CD4-positive, alpha-beta memory T cell (primary cell): Measurements from ENCODE around the gene FANCE. TPM values are rescaled to one million over a fixed set of nuclear protein-coding genes. Genes with fewer than 3 reads are reported as not detected.

Experiments
- CTCF ChIA-PET: fragments of 350-600 bp; sonication (Branson Sonifier 250); formaldehyde crosslinking; loops from one replicate; lab custom pipeline; 2021; ENCODE audit warnings: inconsistent platforms; ENCODE audit not compliant: partially characterized antibody; lab: Charles Lee
- POLR2A ChIA-PET: fragments of 350-600 bp; sonication (Branson Sonifier 250); formaldehyde crosslinking; loops from one replicate; lab custom pipeline; 2021; ENCODE audit not compliant: partially characterized antibody; lab: Charles Lee
- DNase-seq, 5 donors: peaks; one replicate each; pipeline versions ENCODE4 v3.0.0 to v3.0.0-alpha.2; 2020 to 2022; ENCODE audit warnings: mixed read lengths in 1 of 5
- H3K27ac ChIP-seq: one replicate; pipeline ENCODE4 v1.7.0; 2013; ENCODE audit warnings: low read depth, low read length
- H3K27me3 ChIP-seq: 2 replicates; pipeline ENCODE4 v1.7.0; 2013; ENCODE audit warnings: mild to moderate bottlenecking, low read length, moderate library complexity; ENCODE audit not compliant: insufficient read depth
- H3K36me3 ChIP-seq: 2 replicates; pipeline ENCODE4 v1.7.0; 2013; ENCODE audit warnings: mild to moderate bottlenecking, low read length, moderate library complexity; ENCODE audit not compliant: insufficient read depth
- H3K4me1 ChIP-seq: 2 replicates; pipeline ENCODE4 v1.7.0; 2013; ENCODE audit warnings: mild to moderate bottlenecking, low read length, moderate library complexity; ENCODE audit not compliant: insufficient read depth
- H3K4me3 ChIP-seq, 2 donors: one replicate each; pipeline ENCODE4 v1.7.0; 2013; ENCODE audit warnings: low read length in 2 of 2, mild to moderate bottlenecking in 1 of 2
- H3K9me3 ChIP-seq, 2 donors: one replicate each; pipeline ENCODE4 v1.7.0; 2013; ENCODE audit warnings: low read length in 2 of 2, control low read depth in 1 of 2; ENCODE audit not compliant: control insufficient read depth in 1 of 2
- H3K27ac Mint-ChIP-seq, 7 donors: one replicate each; pipeline ENCODE4 v1.8.0; 2020 to 2021; ENCODE audit warnings: mixed read lengths in 7 of 7, mild to moderate bottlenecking in 6 of 7, inconsistent platforms in 3 of 7, moderate library complexity in 3 of 7
- H3K27me3 Mint-ChIP-seq, 2 donors: one replicate each; pipeline ENCODE4 v1.8.0; 2020 to 2021; ENCODE audit warnings: mixed read lengths in 2 of 2
- H3K36me3 Mint-ChIP-seq, 2 donors: one replicate each; pipeline ENCODE4 v1.8.0; 2020 to 2021; ENCODE audit warnings: mixed read lengths in 2 of 2, inconsistent platforms in 1 of 2, mild to moderate bottlenecking in 1 of 2
- H3K4me1 Mint-ChIP-seq, 4 donors: one replicate each; pipeline ENCODE4 v1.8.0; 2020 to 2021; ENCODE audit warnings: mixed read lengths in 4 of 4, mild to moderate bottlenecking in 1 of 4
- H3K4me3 Mint-ChIP-seq, 8 donors: one replicate each; pipeline ENCODE4 v1.8.0; 2020 to 2021; ENCODE audit warnings: mixed read lengths in 8 of 8, mild to moderate bottlenecking in 7 of 8, moderate library complexity in 6 of 8, inconsistent platforms in 3 of 8
- H3K9me3 Mint-ChIP-seq, 8 donors: one replicate each; pipeline ENCODE4 v1.8.0; 2020 to 2021; ENCODE audit warnings: mixed read lengths in 8 of 8, mild to moderate bottlenecking in 5 of 8, inconsistent platforms in 3 of 8, moderate library complexity in 1 of 8
- intact Hi-C: fragments of 100-400 bp; cut with micrococcal nuclease; formaldehyde crosslinking; loops from one replicate; pipeline ENCODE4 v1.15.1; 2023
- polyA plus RNA-seq, 2 donors: library from polyadenylated mRNA; unstranded; fragments of 300-500 nt; fragmentation: Illumina TruSeq; gene quantifications; one replicate each; pipeline ENCODE4 v1.2.3, GENCODE V29; 2021
- total RNA-seq, 2 experiments: library from RNA; stranded (reverse); gene quantifications; one replicate each; pipeline ENCODE4 v1.2.3, GENCODE V29; 2021

FANCE gene
- total and polyA plus RNA-seq, 4 experiments from 2014 or later = 5.4 to 9.0 (median 7.9) TPM

DNA sequence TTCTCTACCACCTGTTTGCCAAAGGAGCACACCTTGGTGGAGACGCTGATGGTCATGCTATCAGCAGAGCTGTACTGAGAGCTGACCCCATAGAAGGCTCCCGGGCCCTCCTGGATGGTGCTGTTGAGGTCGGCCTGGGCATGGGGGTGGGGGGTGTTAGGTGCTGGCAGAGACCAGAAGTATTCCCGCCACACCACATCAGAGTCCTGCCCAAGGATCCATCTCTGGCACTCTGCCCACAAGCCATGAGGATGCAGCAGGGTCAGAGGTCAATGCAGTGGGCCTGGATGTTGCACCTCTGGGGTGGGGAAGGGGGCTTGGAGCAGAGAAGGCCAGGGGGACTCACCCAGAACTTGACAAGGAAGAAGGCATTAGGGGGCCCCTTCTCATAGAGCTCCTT lies 23.4 kb downstream of the FANCE start:
- POLR2A ChIA-PET = no interaction called here
- no peak overlapping the region for H3K27ac ChIP-seq
- no peaks in the 10 kb centered on the region for H3K9me3 ChIP-seq
- H3K9me3 Mint-ChIP-seq = no peaks in the 10 kb centered on the region
- CTCF ChIA-PET = no interaction called here
- no peak overlapping the region for H3K4me3 Mint-ChIP-seq
- H3K4me1 Mint-ChIP-seq = peaks cover 12 to 20% (median 15%) of the 10 kb centered on the region in 4 donors
- peaks cover 18% of the 10 kb centered on the region for H3K4me1 ChIP-seq
- intact Hi-C loops = no loop called here
- DNase-seq = peak in 1 of 5 donors; percentile 24
- peaks cover 0 to 1% of the 10 kb centered on the region in 2 donors for H3K27me3 Mint-ChIP-seq
- peaks cover 16 to 20% of the 10 kb centered on the region in 2 donors for H3K36me3 Mint-ChIP-seq
- H3K4me3 ChIP-seq = no peak overlapping the region
- peaks cover 6% of the 10 kb centered on the region for H3K36me3 ChIP-seq
- H3K27ac Mint-ChIP-seq = peak overlapping the region in 2 of 7 donors; percentile 27 to 46
- no peaks in the 10 kb centered on the region for H3K27me3 ChIP-seq

DNA sequence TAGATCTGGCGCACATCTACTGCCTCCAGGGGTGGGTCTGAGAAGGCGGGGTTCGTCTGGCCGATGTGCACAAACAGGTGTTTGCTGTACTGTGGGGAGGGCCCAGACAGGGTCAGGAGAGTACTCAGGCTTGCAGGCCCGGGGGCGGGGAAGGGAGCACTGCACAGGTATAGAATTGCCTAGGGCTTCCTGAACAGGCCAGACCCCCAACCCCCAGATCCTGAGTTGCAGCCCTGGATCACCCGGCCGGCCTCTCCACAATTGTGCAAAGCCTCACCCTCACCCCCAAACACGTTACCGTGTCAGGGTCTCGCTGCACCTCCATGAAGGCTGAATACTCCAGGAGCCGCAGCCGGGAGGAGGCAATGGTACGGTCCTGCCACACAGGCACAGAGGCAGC lies 23.9 kb downstream of the FANCE start:
- Histone ChIP-seq H3K4me3 (no peak overlapping the region), H3K36me3 (peaks cover 2% of the 10 kb centered on the region), H3K9me3 (no peaks in the 10 kb centered on the region), H3K27me3 (no peaks in the 10 kb centered on the region), H3K4me1 (peaks cover 14% of the 10 kb centered on the region), H3K27ac (no peak overlapping the region)
- peak overlapping the region in 2 of 7 donors; percentile 35 to 46 for H3K27ac Mint-ChIP-seq
- H3K4me1 Mint-ChIP-seq = peaks cover 8 to 16% (median 11%) of the 10 kb centered on the region in 4 donors
- ChIA-PET CTCF (no interaction called here), POLR2A (no interaction called here)
- peaks cover 13 to 16% of the 10 kb centered on the region in 2 donors for H3K36me3 Mint-ChIP-seq
- intact Hi-C loops = no loop called here
- H3K27me3 Mint-ChIP-seq = peaks cover 0 to 1% of the 10 kb centered on the region in 2 donors
- peak in 1 of 5 donors; percentile 10 for DNase-seq
- no peak overlapping the region for H3K4me3 Mint-ChIP-seq
- no peaks in the 10 kb centered on the region for H3K9me3 Mint-ChIP-seq

DNA sequence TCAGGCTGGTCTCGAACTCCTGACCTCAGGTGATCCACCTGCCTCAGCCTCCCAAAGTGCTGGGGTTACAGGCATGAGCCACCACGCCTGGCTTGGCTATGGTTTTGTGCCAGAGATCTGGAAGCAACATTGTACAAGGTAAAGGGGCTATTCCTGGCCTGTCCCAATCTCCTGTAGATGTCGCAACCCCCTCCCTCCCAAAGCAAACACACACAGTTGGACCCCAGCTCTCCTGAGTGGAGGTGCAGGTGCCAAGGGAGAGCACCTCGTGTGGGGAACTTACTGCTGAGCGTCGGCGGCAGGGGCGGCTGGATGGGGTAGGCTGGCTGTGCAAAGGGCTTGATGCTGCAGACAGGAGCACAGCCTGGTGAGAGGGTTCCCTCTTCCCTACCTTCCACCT lies 24.9 kb downstream of the FANCE start:
- H3K4me1 Mint-ChIP-seq = peaks cover 4 to 5% (median 5%) of the 10 kb centered on the region in 4 donors
- intact Hi-C loops = no loop called here
- Histone ChIP-seq H3K27ac (no peak overlapping the region), H3K4me3 (no peak overlapping the region), H3K36me3 (no peaks in the 10 kb centered on the region), H3K4me1 (peaks cover 3% of the 10 kb centered on the region), H3K27me3 (no peaks in the 10 kb centered on the region), H3K9me3 (no peaks in the 10 kb centered on the region)
- peak in 1 of 5 donors; percentile 4 for DNase-seq
- H3K9me3 Mint-ChIP-seq = no peaks in the 10 kb centered on the region
- ChIA-PET CTCF (interaction anchor here (1.0 kb wide), 1 partner anchor 9 kb away, joined by 4 read pairs; the partner anchor contains the start of gene RPL10A), POLR2A (no interaction called here)
- H3K27me3 Mint-ChIP-seq = peaks cover 0 to 1% of the 10 kb centered on the region in 2 donors
- H3K4me3 Mint-ChIP-seq = no peak overlapping the region
- peaks cover 7 to 10% of the 10 kb centered on the region in 2 donors for H3K36me3 Mint-ChIP-seq
- H3K27ac Mint-ChIP-seq = peak overlapping the region in 2 of 7 donors; percentile 12 to 13

DNA sequence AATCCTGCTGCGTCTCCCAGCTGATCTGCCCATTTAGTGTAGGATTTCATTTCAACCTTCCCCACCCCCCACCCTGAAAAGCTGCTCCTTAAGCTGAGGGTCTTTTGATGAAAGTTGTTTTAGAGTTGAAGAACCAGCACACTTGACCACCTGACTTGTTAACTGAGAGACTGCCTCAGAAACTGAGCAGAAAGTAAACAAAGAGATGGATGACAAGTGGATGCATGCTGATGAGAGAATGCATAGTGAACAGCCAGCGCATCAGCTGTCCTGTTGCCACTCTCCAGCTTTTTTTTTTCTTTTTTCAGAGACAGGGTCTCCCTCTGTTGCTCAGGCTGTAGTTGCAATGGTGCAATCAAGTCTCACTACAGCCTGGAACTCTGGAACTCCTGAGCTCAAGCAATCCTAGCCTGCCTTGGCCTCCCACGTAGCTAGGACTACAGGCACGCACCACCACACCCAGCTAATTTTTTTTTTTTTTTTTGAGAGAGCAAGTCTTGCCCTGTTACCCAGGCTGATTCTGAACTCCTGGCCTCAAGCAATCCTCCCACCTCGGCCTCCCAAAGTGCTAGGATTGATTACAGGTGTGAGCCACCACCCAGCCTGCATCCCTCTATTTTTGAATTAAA lies 25.5 kb downstream of the FANCE start:
- Histone ChIP-seq H3K27ac (no peak overlapping the region), H3K9me3 (no peaks in the 10 kb centered on the region), H3K27me3 (no peaks in the 10 kb centered on the region), H3K4me1 (no peaks in the 10 kb centered on the region), H3K4me3 (no peak overlapping the region), H3K36me3 (no peaks in the 10 kb centered on the region)
- Mint-ChIP-seq H3K4me3 (no peak overlapping the region), H3K27me3 (peaks cover 0 to 1% of the 10 kb centered on the region in 2 donors), H3K27ac (peak overlapping the region in 2 of 7 donors; percentile 44 to 65), H3K4me1 (no peaks in the 10 kb centered on the region), H3K36me3 (peaks cover 2 to 5% of the 10 kb centered on the region in 2 donors), H3K9me3 (no peaks in the 10 kb centered on the region)
- DNase-seq = no peak
- intact Hi-C loops = no loop called here
- POLR2A ChIA-PET = no interaction called here
- CTCF ChIA-PET = interaction anchor here (1.0 kb wide), 1 partner anchor 10 kb away, joined by 4 read pairs; the partner anchor contains the start of gene RPL10A

DNA sequence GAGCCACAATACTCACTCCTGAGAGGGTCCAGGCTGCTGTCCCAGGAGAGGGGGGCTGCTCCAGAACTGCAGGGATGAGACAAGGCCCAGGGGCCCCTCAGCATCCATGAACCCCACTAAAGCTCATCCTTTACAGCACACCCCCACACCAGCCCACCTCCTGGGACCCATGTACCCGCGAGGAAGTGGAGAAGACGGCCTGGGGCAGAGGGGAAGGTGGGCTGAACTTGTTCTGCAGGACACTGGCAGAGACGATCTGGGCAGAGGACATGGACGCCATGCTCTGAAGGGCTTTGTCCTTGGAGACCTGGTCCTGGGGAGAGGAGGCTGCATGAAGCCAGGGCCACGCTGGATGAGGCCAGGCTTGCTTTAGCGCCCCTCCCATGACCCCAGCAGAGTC lies 26.1 kb downstream of the FANCE start:
- no peaks in the 10 kb centered on the region for H3K4me1 ChIP-seq
- ChIA-PET CTCF (interaction anchor here (1.0 kb wide), 1 partner anchor 10 kb away, joined by 4 read pairs; the partner anchor contains the start of gene RPL10A), POLR2A (interaction anchor here (1.9 kb wide), 1 partner anchor 10 kb away, joined by 5 read pairs; no protein-coding TSS in a partner anchor)
- no peaks in the 10 kb centered on the region for H3K27me3 ChIP-seq
- peak in 1 of 5 donors; percentile 19 for DNase-seq
- no peak overlapping the region for H3K4me3 ChIP-seq
- no peaks in the 10 kb centered on the region for H3K9me3 ChIP-seq
- peak overlapping the region in 2 of 7 donors; percentile 1 to 51 for H3K27ac Mint-ChIP-seq
- peaks cover 0 to 1% of the 10 kb centered on the region in 2 donors for H3K27me3 Mint-ChIP-seq
- H3K4me3 Mint-ChIP-seq = no peak overlapping the region
- H3K27ac ChIP-seq = no peak overlapping the region
- H3K36me3 Mint-ChIP-seq = peaks cover under 1 to 2% of the 10 kb centered on the region in 2 donors
- intact Hi-C loops = no loop called here
- no peaks in the 10 kb centered on the region for H3K9me3 Mint-ChIP-seq
- no peaks in the 10 kb centered on the region for H3K4me1 Mint-ChIP-seq
- no peaks in the 10 kb centered on the region for H3K36me3 ChIP-seq

DNA sequence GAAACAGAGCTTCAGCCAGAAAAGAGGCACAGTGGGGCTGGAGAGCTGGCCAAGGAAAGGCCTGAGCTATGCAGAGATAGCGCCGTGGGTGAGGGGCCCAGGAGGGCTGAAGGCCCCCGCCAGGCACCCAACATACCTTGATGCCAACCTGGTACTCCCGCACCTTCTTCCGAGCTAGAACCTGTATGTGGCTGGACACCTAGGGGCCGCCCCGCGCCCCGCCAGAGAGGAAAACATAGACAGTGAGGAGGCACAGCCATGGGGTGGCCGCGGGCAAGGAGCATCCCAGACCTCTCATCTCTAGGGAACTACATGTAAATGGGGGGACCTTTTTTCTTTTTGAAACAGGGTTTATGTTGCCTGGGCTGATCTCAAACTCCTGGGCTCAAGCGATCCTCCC lies 28.0 kb downstream of the FANCE start:
- ChIA-PET CTCF (interaction anchor here (1.4 to 2.2 kb wide), 2 partner anchors 13 to 43 kb away, joined by 3 to 7 read pairs; no protein-coding TSS in a partner anchor), POLR2A (interaction anchor here (1.7 to 2.1 kb wide), 3 partner anchors 9 to 12 kb away, joined by 5 to 7 read pairs (median 6); partner anchors contain the start of gene RPL10A)
- peaks cover 0 to 1% of the 10 kb centered on the region in 2 donors for H3K27me3 Mint-ChIP-seq
- H3K4me1 ChIP-seq = no peaks in the 10 kb centered on the region
- no peak overlapping the region for H3K4me3 ChIP-seq
- no peak overlapping the region for H3K27ac ChIP-seq
- H3K9me3 ChIP-seq = no peaks in the 10 kb centered on the region
- H3K36me3 ChIP-seq = no peaks in the 10 kb centered on the region
- DNase-seq = peak in 1 of 5 donors; percentile 30
- no peaks in the 10 kb centered on the region for H3K36me3 Mint-ChIP-seq
- H3K27ac Mint-ChIP-seq = no peak overlapping the region
- intact Hi-C loops = no loop called here
- no peaks in the 10 kb centered on the region for H3K9me3 Mint-ChIP-seq
- H3K4me1 Mint-ChIP-seq = no peaks in the 10 kb centered on the region
- no peak overlapping the region for H3K4me3 Mint-ChIP-seq
- no peaks in the 10 kb centered on the region for H3K27me3 ChIP-seq

DNA sequence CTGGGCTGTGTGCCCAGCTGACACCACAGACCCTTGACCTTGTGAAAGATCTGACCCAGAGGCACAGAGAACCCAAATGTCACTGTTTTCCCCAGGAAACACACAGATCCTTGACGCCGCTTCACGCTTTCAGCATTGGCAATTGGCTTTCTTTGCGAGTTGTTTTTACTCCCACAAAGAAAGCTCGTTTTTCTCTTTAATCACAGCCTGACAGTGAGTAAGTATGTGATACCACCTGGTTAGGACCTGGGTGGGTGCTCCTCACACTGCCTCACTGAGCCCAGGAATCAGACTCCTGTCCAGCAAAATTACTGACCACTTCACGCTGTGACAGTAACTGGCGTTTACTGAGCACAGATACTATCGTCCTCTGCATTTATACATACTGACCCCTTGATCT lies 29.1 kb downstream of the FANCE start:
- intact Hi-C loops = no loop called here
- H3K9me3 ChIP-seq = no peaks in the 10 kb centered on the region
- peaks cover 0 to 1% of the 10 kb centered on the region in 2 donors for H3K27me3 Mint-ChIP-seq
- no peak overlapping the region for H3K27ac Mint-ChIP-seq
- ChIA-PET POLR2A (interaction anchor here (1.7 to 2.1 kb wide), 2 partner anchors 10 to 13 kb away, joined by 6 to 7 read pairs; partner anchors contain the start of gene RPL10A), CTCF (interaction anchor here (1.2 to 2.2 kb wide), 3 partner anchors 14 to 35 kb away, joined by 4 to 7 read pairs (median 5); no protein-coding TSS in a partner anchor)
- no peaks in the 10 kb centered on the region for H3K9me3 Mint-ChIP-seq
- H3K4me1 ChIP-seq = no peaks in the 10 kb centered on the region
- DNase-seq = no peak
- no peaks in the 10 kb centered on the region for H3K27me3 ChIP-seq
- no peaks in the 10 kb centered on the region for H3K4me1 Mint-ChIP-seq
- no peaks in the 10 kb centered on the region for H3K36me3 Mint-ChIP-seq
- no peaks in the 10 kb centered on the region for H3K36me3 ChIP-seq
- H3K4me3 ChIP-seq = no peak overlapping the region
- no peak overlapping the region for H3K27ac ChIP-seq
- H3K4me3 Mint-ChIP-seq = no peak overlapping the region
